HEK293 (cell line): Measurements from ENCODE around the gene POLR2L.

Experiments
- HOXC10 ChIP-seq: sonication (generic); formaldehyde crosslinking; IDR thresholded peaks from 2 replicates; pipeline ENCODE4 v1.8.1; 2023; ENCODE audit warnings: mild to moderate bottlenecking, missing genetic modification reagents
- KLF7 ChIP-seq: fragments of 450-650 bp; formaldehyde crosslinking; IDR thresholded peaks from 2 replicates; pipeline ENCODE4 v1.5.1; 2016; ENCODE audit warnings: missing biosample characterization, missing genetic modification characterization, borderline replicate concordance
- ZBTB20 ChIP-seq: fragments of 450-650 bp; formaldehyde crosslinking; IDR thresholded peaks from 2 replicates; pipeline ENCODE4 v1.5.1; 2016; ENCODE audit warnings: missing biosample characterization, missing genetic modification characterization
- ZNF175 ChIP-seq: fragments of 450-650 bp; formaldehyde crosslinking; IDR thresholded peaks from 2 replicates; pipeline ENCODE4 v1.5.1; 2016; ENCODE audit warnings: missing biosample characterization, missing genetic modification characterization
- ZNF311 ChIP-seq: fragments of 450-650 bp; formaldehyde crosslinking; IDR thresholded peaks from 2 replicates; pipeline ENCODE4 v1.5.1; 2017; ENCODE audit warnings: missing biosample characterization, missing genetic modification characterization, borderline replicate concordance
- ZNF549 ChIP-seq: fragments of 450-650 bp; IDR thresholded peaks from 2 replicates; pipeline ENCODE4 v1.5.1; 2018; ENCODE audit warnings: missing biosample characterization, missing genetic modification characterization, mild to moderate bottlenecking, inconsistent platforms, moderate library complexity
- TF ChIP-seq, protein P1 (sequence below): fragments of 450-650 bp; formaldehyde crosslinking; IDR thresholded peaks from 2 replicates; pipeline ENCODE4 v1.5.1; 2016; ENCODE audit warnings: missing biosample characterization, missing genetic modification characterization
- TF ChIP-seq, protein P2 (sequence below): fragments of 450-650 bp; formaldehyde crosslinking; IDR thresholded peaks from 2 replicates; pipeline ENCODE4 v1.5.1; 2016; ENCODE audit warnings: missing biosample characterization, missing genetic modification characterization
- TF ChIP-seq, protein P3 (sequence below): fragments of 450-650 bp; formaldehyde crosslinking; IDR thresholded peaks from 2 replicates; pipeline ENCODE4 v1.5.1; 2016; ENCODE audit warnings: missing biosample characterization, missing genetic modification characterization
- TF ChIP-seq, protein P4 (sequence below): fragments of 450-650 bp; formaldehyde crosslinking; IDR thresholded peaks from 2 replicates; pipeline ENCODE4 v1.5.1; 2016; ENCODE audit warnings: missing biosample characterization, missing genetic modification characterization
- TF ChIP-seq, protein P5 (sequence below): fragments of 450-650 bp; formaldehyde crosslinking; IDR thresholded peaks from 2 replicates; pipeline ENCODE4 v1.5.1; 2016; ENCODE audit warnings: missing biosample characterization, missing genetic modification characterization, low read depth

DNA sequence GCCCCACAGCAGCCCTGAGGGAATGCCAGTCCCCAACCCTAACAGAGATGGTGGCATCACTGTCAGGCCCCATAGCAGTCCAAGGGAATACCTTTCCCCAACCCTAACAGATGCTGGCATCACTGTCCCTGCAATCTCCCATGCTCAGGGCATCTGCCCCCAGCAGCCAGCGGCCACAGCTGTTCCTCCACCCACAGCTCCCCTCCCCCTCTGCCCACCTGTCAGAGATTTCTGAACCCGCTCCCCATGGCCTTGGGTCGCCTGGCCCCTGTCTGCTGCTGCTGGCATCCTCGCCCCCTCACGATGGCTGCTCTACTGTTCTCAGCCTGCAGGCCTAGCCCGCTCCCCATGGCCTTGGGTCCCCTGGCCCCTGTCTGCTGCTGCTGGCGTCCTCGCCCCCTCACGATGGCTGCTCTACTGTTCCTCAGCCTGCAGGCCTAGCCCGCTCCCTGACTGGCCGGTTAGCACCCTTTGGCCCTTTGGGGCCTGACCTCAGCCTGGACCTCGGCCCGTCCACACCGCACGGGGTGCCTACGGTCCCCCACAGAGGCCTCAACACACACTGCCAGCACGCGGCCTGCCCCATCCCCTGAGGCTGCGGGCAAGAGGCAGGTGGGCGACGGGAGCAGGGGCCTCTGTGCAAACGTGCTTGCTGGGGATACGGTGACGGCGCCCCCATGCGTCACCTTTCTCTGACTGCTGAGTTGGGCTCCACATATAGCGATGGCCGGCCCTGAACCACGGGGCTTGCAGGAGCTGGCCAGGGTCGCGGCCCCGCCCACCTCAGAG, 47.6 kb upstream of the POLR2L start:
- TF ChIP-seq, protein P1, sequence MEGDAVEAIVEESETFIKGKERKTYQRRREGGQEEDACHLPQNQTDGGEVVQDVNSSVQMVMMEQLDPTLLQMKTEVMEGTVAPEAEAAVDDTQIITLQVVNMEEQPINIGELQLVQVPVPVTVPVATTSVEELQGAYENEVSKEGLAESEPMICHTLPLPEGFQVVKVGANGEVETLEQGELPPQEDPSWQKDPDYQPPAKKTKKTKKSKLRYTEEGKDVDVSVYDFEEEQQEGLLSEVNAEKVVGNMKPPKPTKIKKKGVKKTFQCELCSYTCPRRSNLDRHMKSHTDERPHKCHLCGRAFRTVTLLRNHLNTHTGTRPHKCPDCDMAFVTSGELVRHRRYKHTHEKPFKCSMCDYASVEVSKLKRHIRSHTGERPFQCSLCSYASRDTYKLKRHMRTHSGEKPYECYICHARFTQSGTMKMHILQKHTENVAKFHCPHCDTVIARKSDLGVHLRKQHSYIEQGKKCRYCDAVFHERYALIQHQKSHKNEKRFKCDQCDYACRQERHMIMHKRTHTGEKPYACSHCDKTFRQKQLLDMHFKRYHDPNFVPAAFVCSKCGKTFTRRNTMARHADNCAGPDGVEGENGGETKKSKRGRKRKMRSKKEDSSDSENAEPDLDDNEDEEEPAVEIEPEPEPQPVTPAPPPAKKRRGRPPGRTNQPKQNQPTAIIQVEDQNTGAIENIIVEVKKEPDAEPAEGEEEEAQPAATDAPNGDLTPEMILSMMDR (tag by site-specific recombination): no peak
- no peak for TF ChIP-seq ZNF549
- TF ChIP-seq ZNF311 (tag by site-specific recombination): no peak
- TF ChIP-seq, protein P2, sequence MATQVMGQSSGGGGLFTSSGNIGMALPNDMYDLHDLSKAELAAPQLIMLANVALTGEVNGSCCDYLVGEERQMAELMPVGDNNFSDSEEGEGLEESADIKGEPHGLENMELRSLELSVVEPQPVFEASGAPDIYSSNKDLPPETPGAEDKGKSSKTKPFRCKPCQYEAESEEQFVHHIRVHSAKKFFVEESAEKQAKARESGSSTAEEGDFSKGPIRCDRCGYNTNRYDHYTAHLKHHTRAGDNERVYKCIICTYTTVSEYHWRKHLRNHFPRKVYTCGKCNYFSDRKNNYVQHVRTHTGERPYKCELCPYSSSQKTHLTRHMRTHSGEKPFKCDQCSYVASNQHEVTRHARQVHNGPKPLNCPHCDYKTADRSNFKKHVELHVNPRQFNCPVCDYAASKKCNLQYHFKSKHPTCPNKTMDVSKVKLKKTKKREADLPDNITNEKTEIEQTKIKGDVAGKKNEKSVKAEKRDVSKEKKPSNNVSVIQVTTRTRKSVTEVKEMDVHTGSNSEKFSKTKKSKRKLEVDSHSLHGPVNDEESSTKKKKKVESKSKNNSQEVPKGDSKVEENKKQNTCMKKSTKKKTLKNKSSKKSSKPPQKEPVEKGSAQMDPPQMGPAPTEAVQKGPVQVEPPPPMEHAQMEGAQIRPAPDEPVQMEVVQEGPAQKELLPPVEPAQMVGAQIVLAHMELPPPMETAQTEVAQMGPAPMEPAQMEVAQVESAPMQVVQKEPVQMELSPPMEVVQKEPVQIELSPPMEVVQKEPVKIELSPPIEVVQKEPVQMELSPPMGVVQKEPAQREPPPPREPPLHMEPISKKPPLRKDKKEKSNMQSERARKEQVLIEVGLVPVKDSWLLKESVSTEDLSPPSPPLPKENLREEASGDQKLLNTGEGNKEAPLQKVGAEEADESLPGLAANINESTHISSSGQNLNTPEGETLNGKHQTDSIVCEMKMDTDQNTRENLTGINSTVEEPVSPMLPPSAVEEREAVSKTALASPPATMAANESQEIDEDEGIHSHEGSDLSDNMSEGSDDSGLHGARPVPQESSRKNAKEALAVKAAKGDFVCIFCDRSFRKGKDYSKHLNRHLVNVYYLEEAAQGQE (tag by site-specific recombination): no peak
- TF ChIP-seq, protein P3, sequence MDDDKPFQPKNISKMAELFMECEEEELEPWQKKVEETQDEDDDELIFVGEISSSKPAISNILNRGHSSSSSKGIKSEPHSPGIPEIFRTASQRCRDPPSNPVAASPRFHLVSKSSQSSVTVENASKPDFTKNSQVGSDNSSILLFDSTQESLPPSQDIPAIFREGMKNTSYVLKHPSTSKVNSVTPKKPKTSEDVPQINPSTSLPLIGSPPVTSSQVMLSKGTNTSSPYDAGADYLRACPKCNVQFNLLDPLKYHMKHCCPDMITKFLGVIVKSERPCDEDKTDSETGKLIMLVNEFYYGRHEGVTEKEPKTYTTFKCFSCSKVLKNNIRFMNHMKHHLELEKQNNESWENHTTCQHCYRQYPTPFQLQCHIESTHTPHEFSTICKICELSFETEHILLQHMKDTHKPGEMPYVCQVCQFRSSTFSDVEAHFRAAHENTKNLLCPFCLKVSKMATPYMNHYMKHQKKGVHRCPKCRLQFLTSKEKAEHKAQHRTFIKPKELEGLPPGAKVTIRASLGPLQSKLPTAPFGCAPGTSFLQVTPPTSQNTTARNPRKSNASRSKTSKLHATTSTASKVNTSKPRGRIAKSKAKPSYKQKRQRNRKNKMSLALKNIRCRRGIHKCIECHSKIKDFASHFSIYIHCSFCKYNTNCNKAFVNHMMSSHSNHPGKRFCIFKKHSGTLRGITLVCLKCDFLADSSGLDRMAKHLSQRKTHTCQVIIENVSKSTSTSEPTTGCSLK (tag by site-specific recombination): no peak
- no peak for TF ChIP-seq ZNF175 (tag by site-specific recombination)
- no peak for TF ChIP-seq ZBTB20
- TF ChIP-seq, protein P4, sequence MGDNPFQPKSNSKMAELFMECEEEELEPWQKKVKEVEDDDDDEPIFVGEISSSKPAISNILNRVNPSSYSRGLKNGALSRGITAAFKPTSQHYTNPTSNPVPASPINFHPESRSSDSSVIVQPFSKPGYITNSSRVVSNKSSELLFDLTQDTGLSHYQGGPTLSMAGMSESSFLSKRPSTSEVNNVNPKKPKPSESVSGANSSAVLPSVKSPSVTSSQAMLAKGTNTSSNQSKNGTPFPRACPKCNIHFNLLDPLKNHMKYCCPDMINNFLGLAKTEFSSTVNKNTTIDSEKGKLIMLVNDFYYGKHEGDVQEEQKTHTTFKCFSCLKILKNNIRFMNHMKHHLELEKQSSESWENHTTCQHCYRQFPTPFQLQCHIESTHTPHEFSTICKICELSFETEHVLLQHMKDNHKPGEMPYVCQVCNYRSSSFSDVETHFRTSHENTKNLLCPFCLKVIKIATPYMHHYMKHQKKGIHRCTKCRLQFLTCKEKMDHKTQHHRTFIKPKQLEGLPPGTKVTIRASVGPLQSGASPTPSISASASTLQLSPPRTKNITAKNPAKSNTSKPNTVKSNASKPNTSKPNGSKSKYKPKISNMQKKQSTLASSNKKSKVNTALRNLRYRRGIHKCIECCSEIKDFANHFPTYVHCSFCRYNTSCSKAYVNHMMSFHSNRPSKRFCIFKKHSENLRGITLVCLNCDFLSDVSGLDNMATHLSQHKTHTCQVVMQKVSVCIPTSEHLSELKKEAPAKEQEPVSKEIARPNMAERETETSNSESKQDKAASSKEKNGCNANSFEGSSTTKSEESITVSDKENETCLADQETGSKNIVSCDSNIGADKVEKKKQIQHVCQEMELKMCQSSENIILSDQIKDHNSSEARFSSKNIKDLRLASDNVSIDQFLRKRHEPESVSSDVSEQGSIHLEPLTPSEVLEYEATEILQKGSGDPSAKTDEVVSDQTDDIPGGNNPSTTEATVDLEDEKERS (tag by site-specific recombination): no peak
- TF ChIP-seq KLF7: no peak
- TF ChIP-seq, protein P5, sequence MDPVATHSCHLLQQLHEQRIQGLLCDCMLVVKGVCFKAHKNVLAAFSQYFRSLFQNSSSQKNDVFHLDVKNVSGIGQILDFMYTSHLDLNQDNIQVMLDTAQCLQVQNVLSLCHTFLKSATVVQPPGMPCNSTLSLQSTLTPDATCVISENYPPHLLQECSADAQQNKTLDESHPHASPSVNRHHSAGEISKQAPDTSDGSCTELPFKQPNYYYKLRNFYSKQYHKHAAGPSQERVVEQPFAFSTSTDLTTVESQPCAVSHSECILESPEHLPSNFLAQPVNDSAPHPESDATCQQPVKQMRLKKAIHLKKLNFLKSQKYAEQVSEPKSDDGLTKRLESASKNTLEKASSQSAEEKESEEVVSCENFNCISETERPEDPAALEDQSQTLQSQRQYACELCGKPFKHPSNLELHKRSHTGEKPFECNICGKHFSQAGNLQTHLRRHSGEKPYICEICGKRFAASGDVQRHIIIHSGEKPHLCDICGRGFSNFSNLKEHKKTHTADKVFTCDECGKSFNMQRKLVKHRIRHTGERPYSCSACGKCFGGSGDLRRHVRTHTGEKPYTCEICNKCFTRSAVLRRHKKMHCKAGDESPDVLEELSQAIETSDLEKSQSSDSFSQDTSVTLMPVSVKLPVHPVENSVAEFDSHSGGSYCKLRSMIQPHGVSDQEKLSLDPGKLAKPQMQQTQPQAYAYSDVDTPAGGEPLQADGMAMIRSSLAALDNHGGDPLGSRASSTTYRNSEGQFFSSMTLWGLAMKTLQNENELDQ (tag by site-specific recombination): no peak
- TF ChIP-seq HOXC10 (CRISPR knock-in tag): no peak
